HFFc6 (cell line): ENCODE measurements around the gene EDN2. TPM values are rescaled to one million over a fixed set of nuclear protein-coding genes. Genes with fewer than 3 reads are reported as not detected.

Source experiments
- DNase-seq: peaks from one replicate; pipeline ENCODE4 v3.0.0-alpha.2; 2018
- H3K27ac Mint-ChIP-seq: 2 replicates; pipeline ENCODE4 v1.8.0; 2020; ENCODE audit warnings: mild to moderate bottlenecking, mixed read lengths
- H3K27me3 Mint-ChIP-seq: 2 replicates; pipeline ENCODE4 v1.8.0; 2021; ENCODE audit warnings: mild to moderate bottlenecking, moderate library complexity, mixed read lengths; ENCODE audit not compliant: insufficient read depth
- H3K36me3 Mint-ChIP-seq: 2 replicates; pipeline ENCODE4 v1.8.0; 2021; ENCODE audit warnings: low read depth, mixed read lengths
- H3K4me1 Mint-ChIP-seq: 2 replicates; pipeline ENCODE4 v1.8.0; 2020; ENCODE audit warnings: low read depth, mixed read lengths
- H3K4me3 Mint-ChIP-seq: 2 replicates; pipeline ENCODE4 v1.8.0; 2020; ENCODE audit warnings: mild to moderate bottlenecking, moderate library complexity, mixed read lengths
- H3K9me3 Mint-ChIP-seq: 2 replicates; pipeline ENCODE4 v1.8.0; 2020; ENCODE audit warnings: mild to moderate bottlenecking, mixed read lengths
- CTCF ChIP-seq: fragments of 200-600 bp; sonication (generic); IDR thresholded peaks from 2 replicates; pipeline ENCODE4 v1.5.0; 2021; ENCODE audit warnings: antibody characterized with exemption, mild to moderate bottlenecking
- total RNA-seq, 6 experiments: library from RNA; stranded (reverse); fragmentation: NEBNext Ultra II Directional; extraction: Animal tissue kit (Norgen Biotek cat#: 25700); gene quantifications; 2 replicates in 1 of 6; 3 replicates in 5 of 6; pipeline ENCODE4 v1.2.3, GENCODE V29; 2021

Gene EDN2
- total RNA-seq, 6 experiments from 2014 or later = not detected

GRCh38 chr1:41483960-41484401, 502 bp downstream of the EDN2 start:
- no peak for TF ChIP-seq CTCF
- H3K4me1 Mint-ChIP-seq = peaks cover 48% of the 10 kb centered on the region
- H3K27me3 Mint-ChIP-seq = peaks cover 5% of the 10 kb centered on the region
- no peak for DNase-seq
- no peak overlapping the region for H3K4me3 Mint-ChIP-seq
- no peaks in the 10 kb centered on the region for H3K36me3 Mint-ChIP-seq
- no peak overlapping the region for H3K27ac Mint-ChIP-seq
- H3K9me3 Mint-ChIP-seq = no peaks in the 10 kb centered on the region

GRCh38 chr1:41483001-41483850, 1.3 kb downstream of the EDN2 start:
- Mint-ChIP-seq H3K27ac (no peak overlapping the region), H3K9me3 (no peaks in the 10 kb centered on the region), H3K36me3 (no peaks in the 10 kb centered on the region), H3K27me3 (peaks cover 5% of the 10 kb centered on the region), H3K4me3 (no peak overlapping the region), H3K4me1 (peaks cover 55% of the 10 kb centered on the region)
- no peak for DNase-seq
- TF ChIP-seq CTCF = no peak

- H3K4me1 Mint-ChIP-seq = peaks cover 55% of the 10 kb centered on the region
Observed at GRCh38 chr1:41482001-41482765, 2.3 kb downstream of the EDN2 start.

GRCh38 chr1:41481109-41481775, 3.2 kb downstream of the EDN2 start:
- no peak for TF ChIP-seq CTCF
- no peaks in the 10 kb centered on the region for H3K36me3 Mint-ChIP-seq
- H3K27ac Mint-ChIP-seq = no peak overlapping the region
- peaks cover 53% of the 10 kb centered on the region for H3K4me1 Mint-ChIP-seq
- DNase-seq = no peak
- no peaks in the 10 kb centered on the region for H3K9me3 Mint-ChIP-seq
- no peak overlapping the region for H3K4me3 Mint-ChIP-seq
- peaks cover 5% of the 10 kb centered on the region for H3K27me3 Mint-ChIP-seq

More at GRCh38 chr1:41482001-41482765, 2.3 kb downstream of the EDN2 start:
- Mint-ChIP-seq H3K4me3 (no peak overlapping the region; the same call in 1 of the 2 replicates), H3K9me3 (no peaks in the 10 kb centered on the region), H3K27ac (no peak overlapping the region), H3K27me3 (peaks cover 5% of the 10 kb centered on the region), H3K36me3 (no peaks in the 10 kb centered on the region)
- DNase-seq = no peak
- TF ChIP-seq CTCF = no peak

GRCh38 chr1:41480204-41481108, 4.0 kb downstream of the EDN2 start:
- H3K9me3 Mint-ChIP-seq = no peaks in the 10 kb centered on the region
- no peak overlapping the region for H3K4me3 Mint-ChIP-seq
- H3K27me3 Mint-ChIP-seq = peaks cover 3% of the 10 kb centered on the region
- H3K4me1 Mint-ChIP-seq = peaks cover 53% of the 10 kb centered on the region
- no peak for DNase-seq
- no peaks in the 10 kb centered on the region for H3K36me3 Mint-ChIP-seq
- no peak for TF ChIP-seq CTCF
- no peak overlapping the region for H3K27ac Mint-ChIP-seq
